NOMO-1 treated with DMSO at 0.1 percent for 48 hours (cell line): ENCODE data around the gene RCSD1.

Experiments used
- DNase-seq: peaks from one replicate; lab custom pipeline; 2025; ENCODE audit not compliant: unreplicated experiment; lab: John Stamatoyannopoulos, UW

Gene RCSD1

GRCh38 chr1:167683641-167684502 lies 53.8 kb downstream of the RCSD1 start:
- DNase-seq, result no peak

GRCh38 chr1:167685844-167686243 lies 55.8 kb downstream of the RCSD1 start:
- no peak for DNase-seq

- DNase-seq, result peak; percentile 56
These were observed 58.0 kb downstream of the RCSD1 start for GRCh38 chr1:167687919-167688519.

GRCh38 chr1:167689567-167689920 lies 59.5 kb downstream of the RCSD1 start:
- no peak for DNase-seq

GRCh38 chr1:167690053-167690452 lies 60.0 kb downstream of the RCSD1 start:
- no peak for DNase-seq

- no peak for DNase-seq
These were observed 63.5 kb downstream of the RCSD1 start for GRCh38 chr1:167693425-167694045.

GRCh38 chr1:167694691-167695090 lies 64.7 kb downstream of the RCSD1 start:
- DNase-seq, result no peak

- DNase-seq, result no peak
These were observed 65.1 kb downstream of the RCSD1 start for GRCh38 chr1:167695147-167695546.

- DNase-seq, result no peak
These were observed 65.9 kb downstream of the RCSD1 start for GRCh38 chr1:167695756-167696561.

GRCh38 chr1:167697667-167698141 lies 67.7 kb downstream of the RCSD1 start:
- DNase-seq, result no peak

GRCh38 chr1:167698313-167698712 lies 68.3 kb downstream of the RCSD1 start:
- no peak for DNase-seq

- DNase-seq, result no peak
These were observed 71.5 kb downstream of the RCSD1 start for GRCh38 chr1:167701510-167701909.

GRCh38 chr1:167703557-167703956 lies 73.5 kb downstream of the RCSD1 start:
- no peak for DNase-seq

GRCh38 chr1:167704715-167705114 lies 74.7 kb downstream of the RCSD1 start:
- DNase-seq, result no peak

- no peak for DNase-seq
These were observed 75.2 kb downstream of the RCSD1 start for GRCh38 chr1:167705250-167705649.

- no peak for DNase-seq
These were observed 76.3 kb downstream of the RCSD1 start for GRCh38 chr1:167706363-167706762.

- no peak for DNase-seq
These were observed 77.2 kb downstream of the RCSD1 start for GRCh38 chr1:167706931-167707877.

- no peak for DNase-seq
These were observed 77.9 kb downstream of the RCSD1 start for GRCh38 chr1:167707942-167708341.

GRCh38 chr1:167708940-167709389 lies 78.9 kb downstream of the RCSD1 start:
- DNase-seq, result peak; percentile 42

- DNase-seq, result no peak
These were observed 80.8 kb downstream of the RCSD1 start for GRCh38 chr1:167710836-167711235.
